Activated CD8-positive, alpha-beta T cell treated with anti-CD3 and anti-CD28 coated beads for 36 hours (primary cell): Measurements from ENCODE around the gene SUGCT. TPM values are rescaled to one million over a fixed set of nuclear protein-coding genes. Genes with fewer than 3 reads are reported as not detected.

Source experiments
- ATAC-seq: fragments of 200-7000 bp; cut with Tn5 transposase; one replicate; pipeline ENCODE4 v1.10.0; 2021; ENCODE audit warnings: mild to moderate bottlenecking, moderate library complexity
- CTCF ChIA-PET: fragments of 350-600 bp; sonication (Branson Sonifier 250); formaldehyde crosslinking; loops from one replicate; lab custom pipeline; 2021; ENCODE audit warnings: antibody characterized with exemption; lab: Charles Lee
- POLR2A ChIA-PET: fragments of 350-600 bp; sonication (Branson Sonifier 250); formaldehyde crosslinking; loops from one replicate; lab custom pipeline; 2021; ENCODE audit warnings: antibody characterized with exemption; lab: Charles Lee
- DNase-seq: peaks from one replicate; pipeline ENCODE4 v3.0.0-alpha.2; 2020
- H3K27ac Mint-ChIP-seq: one replicate; pipeline ENCODE4 v1.8.0; 2021; ENCODE audit warnings: mild to moderate bottlenecking, mixed read lengths
- H3K27me3 Mint-ChIP-seq: one replicate; pipeline ENCODE4 v1.8.0; 2021; ENCODE audit warnings: mixed read lengths
- H3K36me3 Mint-ChIP-seq: one replicate; pipeline ENCODE4 v1.8.0; 2021; ENCODE audit warnings: low read depth, mixed read lengths
- H3K4me1 Mint-ChIP-seq: one replicate; pipeline ENCODE4 v1.8.0; 2021; ENCODE audit warnings: low read depth, mixed read lengths
- H3K4me3 Mint-ChIP-seq: one replicate; pipeline ENCODE4 v1.8.0; 2021; ENCODE audit warnings: mild to moderate bottlenecking, moderate library complexity, mixed read lengths
- H3K9me3 Mint-ChIP-seq: one replicate; pipeline ENCODE4 v1.8.0; 2021; ENCODE audit warnings: mixed read lengths
- CTCF ChIP-seq: fragments of 200-600 bp; IDR thresholded peaks from one replicate; pipeline ENCODE4 v1.8.0; 2022; ENCODE audit warnings: antibody characterized with exemption, mild to moderate bottlenecking
- intact Hi-C: fragments of 100-400 bp; cut with micrococcal nuclease; formaldehyde crosslinking; loops from one replicate; pipeline ENCODE4 v1.10.0; 2022
- total RNA-seq, 2 experiments: library from RNA; stranded (reverse); gene quantifications; one replicate each; pipeline ENCODE4 v1.2.3, GENCODE V29; 2021

The SUGCT gene
- total RNA-seq, 2 experiments from 2014 or later: 1.6 to 2.0 TPM

GRCh38 chr7:40773656-40774055 is 638.9 kb downstream of the SUGCT start:
- ATAC-seq (no peak), DNase-seq (no peak)
- Mint-ChIP-seq H3K4me1 (no peaks in the 10 kb centered on the region), H3K27me3 (no peaks in the 10 kb centered on the region), H3K9me3 (no peaks in the 10 kb centered on the region), H3K4me3 (no peak overlapping the region), H3K27ac (no peak overlapping the region), H3K36me3 (no peaks in the 10 kb centered on the region)
- intact Hi-C loops: no loop called here
- no peak for TF ChIP-seq CTCF
- ChIA-PET POLR2A (no interaction called here), CTCF (no interaction called here)

- ChIA-PET CTCF (no interaction called here), POLR2A (no interaction called here)
- Mint-ChIP-seq H3K27ac (no peak overlapping the region), H3K9me3 (no peaks in the 10 kb centered on the region), H3K36me3 (no peaks in the 10 kb centered on the region), H3K27me3 (no peaks in the 10 kb centered on the region), H3K4me3 (no peak overlapping the region), H3K4me1 (no peaks in the 10 kb centered on the region)
- DNase-seq (no peak), ATAC-seq (no peak)
- no peak for TF ChIP-seq CTCF
- intact Hi-C loops: no loop called here
These were observed 641.1 kb downstream of the SUGCT start for GRCh38 chr7:40775877-40776276.

- Mint-ChIP-seq H3K4me3 (no peak overlapping the region), H3K27me3 (no peaks in the 10 kb centered on the region), H3K9me3 (no peaks in the 10 kb centered on the region)
These were observed 643.0 kb downstream of the SUGCT start for GRCh38 chr7:40777730-40778312.

GRCh38 chr7:40780460-40780859 is 645.7 kb downstream of the SUGCT start:
- H3K27me3 Mint-ChIP-seq: no peaks in the 10 kb centered on the region
- DNase-seq (no peak), ATAC-seq (no peak)
- POLR2A ChIA-PET: no interaction called here
- no peak overlapping the region for H3K4me3 Mint-ChIP-seq
- H3K4me1 Mint-ChIP-seq: no peaks in the 10 kb centered on the region
- CTCF ChIA-PET: no interaction called here
- intact Hi-C loops: no loop called here
- no peak for TF ChIP-seq CTCF
- H3K36me3 Mint-ChIP-seq: no peaks in the 10 kb centered on the region
- H3K27ac Mint-ChIP-seq: no peak overlapping the region
- H3K9me3 Mint-ChIP-seq: no peaks in the 10 kb centered on the region

More at GRCh38 chr7:40777730-40778312, 643.0 kb downstream of the SUGCT start:
- ChIA-PET CTCF (no interaction called here), POLR2A (no interaction called here)
- DNase-seq: no peak
- no peaks in the 10 kb centered on the region for H3K36me3 Mint-ChIP-seq
- H3K4me1 Mint-ChIP-seq: no peaks in the 10 kb centered on the region
- H3K27ac Mint-ChIP-seq: no peak overlapping the region
- ATAC-seq: no peak
- intact Hi-C loops: no loop called here
- no peak for TF ChIP-seq CTCF

GRCh38 chr7:40782836-40783235 is 648.0 kb downstream of the SUGCT start:
- ChIA-PET POLR2A (no interaction called here), CTCF (no interaction called here)
- H3K4me1 Mint-ChIP-seq: no peaks in the 10 kb centered on the region
- no peaks in the 10 kb centered on the region for H3K36me3 Mint-ChIP-seq
- no peak for DNase-seq
- intact Hi-C loops: no loop called here
- no peak overlapping the region for H3K27ac Mint-ChIP-seq
- H3K27me3 Mint-ChIP-seq: no peaks in the 10 kb centered on the region
- no peak for TF ChIP-seq CTCF
- H3K9me3 Mint-ChIP-seq: no peaks in the 10 kb centered on the region
- ATAC-seq: no peak
- no peak overlapping the region for H3K4me3 Mint-ChIP-seq
